IMR-90 (cell line): Measurements from ENCODE around the gene SRC. TPM values are rescaled to one million over a fixed set of nuclear protein-coding genes. Genes with fewer than 3 reads are reported as not detected.

Experiments used
- ATAC-seq: fragments of 200-7000 bp; cut with Tn5 transposase; 2 replicates; pipeline ENCODE4 v1.9.1; 2020; ENCODE audit warnings: low read depth, mild to moderate bottlenecking, moderate library complexity
- BruUV-seq: library from RNA; stranded (reverse); fragments of 400-500 nt; replicated peaks from 2 replicates; lab custom pipeline; 2021; lab: Mats Ljungman, UMichigan
- CTCF ChIA-PET: fragments of 300-600 bp; formaldehyde crosslinking; extraction: SDS; loops from one replicate; lab custom pipeline; 2021; ENCODE audit warnings: antibody characterized with exemption; lab: Yijun Ruan, JAX
- POLR2A ChIA-PET: fragments of 300-600 bp; sonication (Branson Sonifier 250); formaldehyde crosslinking; loops from one replicate; lab custom pipeline; 2022; ENCODE audit warnings: antibody characterized with exemption; ENCODE audit not compliant: unreplicated experiment; lab: Charles Lee
- DNase-seq: peaks from one replicate; pipeline ENCODE4 v3.0.0; 2013
- H2AFZ ChIP-seq: replicated peaks from 2 replicates; pipeline ENCODE3; 2013; ENCODE audit warnings: low read length, mild to moderate bottlenecking; ENCODE audit not compliant: poor library complexity
- H2AK5ac ChIP-seq: 2 replicates; pipeline ENCODE4 v1.6.1; 2013; ENCODE audit warnings: low read depth, low read length, inconsistent platforms
- H2AK9ac ChIP-seq: replicated peaks from 2 replicates; pipeline ENCODE3; 2013; ENCODE audit warnings: mild to moderate bottlenecking, low read depth, low read length, moderate library complexity; ENCODE audit not compliant: poor library complexity
- H2BK120ac ChIP-seq: 2 replicates; pipeline ENCODE4 v1.6.1; 2013; ENCODE audit warnings: low read depth, low read length, inconsistent platforms
- H2BK15ac ChIP-seq: 3 replicates; pipeline ENCODE4 v1.6.1; 2013; ENCODE audit warnings: low read depth, low read length, inconsistent platforms
- H2BK20ac ChIP-seq: 2 replicates; pipeline ENCODE4 v1.6.1; 2013; ENCODE audit warnings: low read depth, mild to moderate bottlenecking, inconsistent platforms, low read length, moderate library complexity
- H2BK5ac ChIP-seq: 2 replicates; pipeline ENCODE4 v1.6.1; 2013; ENCODE audit warnings: mild to moderate bottlenecking, low read depth, low read length, inconsistent platforms; ENCODE audit not compliant: poor library complexity, severe bottlenecking
- H3K14ac ChIP-seq: replicated peaks from 2 replicates; pipeline ENCODE4 v1.6.1; 2013; ENCODE audit warnings: low read depth, low read length, inconsistent platforms
- H3K18ac ChIP-seq: 2 replicates; pipeline ENCODE4 v1.6.1; 2013; ENCODE audit warnings: low read depth, low read length, control low read depth
- H3K23ac ChIP-seq: 2 replicates; pipeline ENCODE4 v1.6.1; 2013; ENCODE audit warnings: low read depth, low read length, inconsistent platforms
- H3K27ac ChIP-seq: 2 replicates; pipeline ENCODE4 v1.5.1; 2013; ENCODE audit warnings: mild to moderate bottlenecking, control low read depth, low read length; ENCODE audit not compliant: insufficient read depth
- H3K27me3 ChIP-seq: 2 replicates; pipeline ENCODE4 v1.6.1; 2013; ENCODE audit warnings: low read length; ENCODE audit not compliant: control insufficient read depth, insufficient read depth
- H3K36me3 ChIP-seq: 2 replicates; pipeline ENCODE4 v1.6.1; 2013; ENCODE audit warnings: low read length, mixed read lengths; ENCODE audit not compliant: control insufficient read depth, insufficient read depth
- H3K4ac ChIP-seq: 2 replicates; pipeline ENCODE4 v1.6.1; 2013; ENCODE audit warnings: low read depth, low read length, inconsistent platforms
- H3K4me1 ChIP-seq: 2 replicates; pipeline ENCODE4 v1.6.1; 2013; ENCODE audit warnings: low read length, mixed read lengths; ENCODE audit not compliant: control insufficient read depth, insufficient read depth
- H3K4me2 ChIP-seq: 2 replicates; pipeline ENCODE4 v1.6.1; 2013; ENCODE audit warnings: low read depth, mild to moderate bottlenecking, control low read depth, low read length, moderate library complexity
- H3K4me3 ChIP-seq: 2 replicates; pipeline ENCODE4 v1.5.1; 2013; ENCODE audit warnings: low read depth, mild to moderate bottlenecking, control low read depth, low read length, moderate library complexity; ENCODE audit not compliant: insufficient read depth
- H3K56ac ChIP-seq: 2 replicates; pipeline ENCODE4 v1.6.1; 2013; ENCODE audit warnings: low read length, inconsistent platforms; ENCODE audit not compliant: insufficient read depth; ENCODE audit errors: extremely low read depth
- H3K79me1 ChIP-seq, 2 experiments: 2 replicates each; pipeline ENCODE4 v1.6.1; 2013; ENCODE audit warnings: low read length in 2 of 2, inconsistent platforms in 1 of 2, low read depth in 1 of 2
- H3K9ac ChIP-seq: 2 replicates; pipeline ENCODE4 v1.6.1; 2013; ENCODE audit warnings: low read depth, low read length, control low read depth
- H3K9me1 ChIP-seq: 2 replicates; pipeline ENCODE4 v1.6.1; 2013; ENCODE audit warnings: low read length, inconsistent platforms; ENCODE audit not compliant: insufficient read depth
- H3K9me3 ChIP-seq: 2 replicates; pipeline ENCODE4 v1.6.1; 2013; ENCODE audit warnings: low read length; ENCODE audit not compliant: control insufficient read depth, insufficient read depth
- H4K20me1 ChIP-seq: 2 replicates; pipeline ENCODE4 v1.6.1; 2013; ENCODE audit warnings: low read length, inconsistent platforms; ENCODE audit not compliant: insufficient read depth
- H4K5ac ChIP-seq: 2 replicates; pipeline ENCODE4 v1.6.1; 2013; ENCODE audit warnings: mild to moderate bottlenecking, low read depth, low read length, control low read depth
- H4K8ac ChIP-seq, 2 experiments: 2 replicates each; pipeline ENCODE4 v1.6.1; 2013; ENCODE audit warnings: low read depth in 2 of 2, low read length in 2 of 2, control low read depth in 1 of 2, inconsistent platforms in 1 of 2
- H4K91ac ChIP-seq: 2 replicates; pipeline ENCODE4 v1.6.1; 2013; ENCODE audit warnings: low read depth, low read length, inconsistent platforms; ENCODE audit not compliant: insufficient read depth
- POLR2A ChIP-seq: IDR thresholded peaks from 2 replicates; pipeline ENCODE4 v1.6.1; 2012; ENCODE audit warnings: mild to moderate bottlenecking, low read depth, low read length
- RCOR1 ChIP-seq: IDR thresholded peaks from 2 replicates; pipeline ENCODE4 v1.6.1; 2012; ENCODE audit warnings: mild to moderate bottlenecking, low read length, improper control_type of control experiment; ENCODE audit not compliant: insufficient replicate concordance
- SMC3 ChIP-seq: fragments of 150-350 bp; IDR thresholded peaks from 2 replicates; pipeline ENCODE4 v1.6.1; 2016; ENCODE audit warnings: low read depth, mild to moderate bottlenecking, antibody characterized with exemption, low read length, moderate library complexity
- WGBS, 2 experiments: methylation state at CpG; one replicate each; pipeline versions ENCODE4 v1.1.5 to v1.1.7; 2013; ENCODE audit warnings: missing lambda C conversion rate in 2 of 2; ENCODE audit not compliant: insufficient read length in 1 of 2; ENCODE audit errors: extremely low coverage in 2 of 2; 5-methylcytosine and 5-hydroxymethylcytosine counted together
- dilution Hi-C: fragments of 300-500 bp; cut with HindIII; formaldehyde crosslinking; loops from one replicate; pipeline ENCODE4 v1.14.3; 2018; ENCODE audit warnings: low sequenced_read_pairs; ENCODE audit not compliant: unreplicated experiment
- in situ Hi-C: fragments of 300-500 bp; cut with MboI; formaldehyde crosslinking; loops from 3 replicates; pipeline ENCODE4 v1.14.3; 2019; ENCODE audit warnings: low sequenced_read_pairs, inconsistent platforms, mixed read lengths
- intact Hi-C: fragments of 100-400 bp; cut with micrococcal nuclease; formaldehyde crosslinking; loops from 2 replicates; pipeline ENCODE4 v1.10.0; 2022
- polyA plus RNA-seq, 3 experiments: library from polyadenylated mRNA; depleted of rRNA; stranded (reverse); fragments of >200 nt; gene quantifications; 2 replicates each; pipeline ENCODE4 v1.2.3, GENCODE V29; 2012; ENCODE audit warnings: low replicate concordance in 1 of 3
- total RNA-seq: library from RNA; depleted of rRNA; stranded (reverse); fragments of >200 nt; gene quantifications from 2 replicates; pipeline ENCODE4 v1.2.3, GENCODE V29; 2012

The SRC gene
- total and polyA plus RNA-seq, 2 of the 4 experiments (the other 2 are of a cell fraction): 7.0 to 24.2 TPM

- 92% methylated on average over 6 of the region's 20 CpGs; no CpG with 5 or more reads in 1 of the 2 experiments for WGBS, 2 experiments
- no peak overlapping the region for H3K9ac ChIP-seq
- H2AK9ac ChIP-seq: no peak overlapping the region
- H4K20me1 ChIP-seq: peaks cover 17% of the 10 kb centered on the region; the same call in 1 of the 2 replicates
- H3K4me1 ChIP-seq: peaks cover 4% of the 10 kb centered on the region; the same call in 1 of the 2 replicates
- no peak overlapping the region for H3K14ac ChIP-seq
- in situ Hi-C loops: loop anchor here (10.0 kb wide), 1 partner anchor 182 kb away; no protein-coding TSS in a partner anchor
- ChIA-PET CTCF (interaction anchor here (0.5 kb wide), 1 partner anchor 143 kb away, joined by 3 read pairs; no protein-coding TSS in a partner anchor), POLR2A (no interaction called here)
- no peak overlapping the region for H2BK20ac ChIP-seq
- H3K27ac ChIP-seq: no peak overlapping the region
- H2AFZ ChIP-seq: no peak overlapping the region
- no peak overlapping the region for H3K18ac ChIP-seq
- no peaks in the 10 kb centered on the region for H3K9me1 ChIP-seq
- H4K5ac ChIP-seq: no peak overlapping the region
- H3K27me3 ChIP-seq: no peaks in the 10 kb centered on the region
- H3K9me3 ChIP-seq: no peaks in the 10 kb centered on the region
- no peak overlapping the region for H2BK120ac ChIP-seq
- ATAC-seq (no peak), DNase-seq (no peak)
- H2BK15ac ChIP-seq: no peak overlapping the region
- TF ChIP-seq RCOR1 (no peak), SMC3 (no peak), POLR2A (no peak)
- H3K4ac ChIP-seq: no peak overlapping the region
- H3K4me3 ChIP-seq: no peak overlapping the region
- H3K4me2 ChIP-seq: no peak overlapping the region
- no TSS peak for BruUV-seq
- dilution Hi-C loops: no loop called here
- peaks cover 34% of the 10 kb centered on the region for H3K36me3 ChIP-seq
- no peak overlapping the region for H4K91ac ChIP-seq
- H2AK5ac ChIP-seq: no peak overlapping the region
- H3K56ac ChIP-seq: no peak overlapping the region
- H4K8ac ChIP-seq: no peak overlapping the region
- intact Hi-C loops: no loop called here
- H3K23ac ChIP-seq: no peak overlapping the region
- H3K79me1 ChIP-seq: peaks cover 8 to 15% of the 10 kb centered on the region in 2 experiments; a peak in 2 of 4 replicates
- no peak overlapping the region for H2BK5ac ChIP-seq
Measured at GRCh38 chr20:37386505-37387251, 40.7 kb downstream of the SRC start.
